DMS114 treated with DMSO at 0.1 percent for 48 hours (cell line): ENCODE results near the gene CDYL2.

Experiments
- DNase-seq: peaks from one replicate; lab custom pipeline; 2025; ENCODE audit not compliant: unreplicated experiment; lab: John Stamatoyannopoulos, UW

The CDYL2 gene

DNA sequence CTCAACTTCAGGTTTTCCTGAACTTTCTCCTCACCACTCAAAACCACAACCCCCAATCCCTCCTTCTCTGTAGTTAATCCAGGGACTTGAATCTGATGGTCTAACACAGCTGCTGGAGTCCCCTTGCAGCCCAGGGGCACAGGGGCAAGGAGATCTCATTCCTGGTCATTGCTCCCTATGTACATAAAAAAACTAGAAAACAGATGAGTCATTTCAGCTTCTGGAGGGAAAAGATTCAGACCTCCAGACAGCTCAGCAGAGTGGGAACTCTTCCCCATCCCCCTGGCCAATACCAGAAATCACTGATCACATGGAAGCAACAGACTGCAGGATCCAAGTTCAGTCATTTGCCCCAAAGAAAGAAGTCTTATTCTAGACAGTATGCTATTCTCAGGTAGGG lies 201.5 kb downstream of the CDYL2 start:
- no peak for DNase-seq

DNA sequence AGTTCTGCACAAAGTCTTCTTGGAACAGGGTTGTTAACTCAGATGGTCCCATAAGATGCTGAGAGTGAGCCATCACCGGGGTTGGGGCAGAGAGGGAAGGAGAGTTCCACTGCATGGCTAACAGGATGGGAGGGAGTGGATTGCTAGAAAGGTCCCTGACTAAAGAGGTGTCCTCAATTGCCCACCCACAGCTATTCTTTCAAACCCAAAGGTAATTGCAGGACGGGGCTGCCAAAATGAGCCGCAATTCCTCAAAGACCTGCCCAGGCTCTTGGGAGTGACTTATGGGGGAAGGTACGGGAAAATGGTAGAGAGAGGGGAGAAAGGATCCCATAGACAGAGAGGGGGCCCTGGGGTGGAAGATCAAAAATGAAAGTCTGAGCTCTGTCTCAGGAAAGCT lies 203.2 kb downstream of the CDYL2 start:
- no peak for DNase-seq

DNA sequence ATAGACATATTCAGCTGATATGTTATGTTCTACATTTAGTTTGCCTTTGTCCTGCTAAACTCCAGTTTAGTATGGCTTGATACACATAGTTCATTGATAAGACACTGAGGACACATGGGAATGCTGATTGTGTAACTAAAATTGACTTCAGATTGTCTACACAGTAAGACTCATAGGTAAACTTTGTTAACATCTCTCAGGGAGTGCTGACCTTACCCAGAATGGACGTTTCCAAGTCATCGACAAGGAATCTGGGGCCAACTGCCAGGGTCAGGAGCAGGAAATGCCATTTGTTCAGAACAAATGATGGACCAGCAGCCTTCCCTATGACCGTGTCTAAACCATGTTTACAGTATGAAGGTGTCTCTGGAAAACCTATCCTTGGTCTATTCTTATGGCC lies 204.9 kb downstream of the CDYL2 start:
- no peak for DNase-seq

DNA sequence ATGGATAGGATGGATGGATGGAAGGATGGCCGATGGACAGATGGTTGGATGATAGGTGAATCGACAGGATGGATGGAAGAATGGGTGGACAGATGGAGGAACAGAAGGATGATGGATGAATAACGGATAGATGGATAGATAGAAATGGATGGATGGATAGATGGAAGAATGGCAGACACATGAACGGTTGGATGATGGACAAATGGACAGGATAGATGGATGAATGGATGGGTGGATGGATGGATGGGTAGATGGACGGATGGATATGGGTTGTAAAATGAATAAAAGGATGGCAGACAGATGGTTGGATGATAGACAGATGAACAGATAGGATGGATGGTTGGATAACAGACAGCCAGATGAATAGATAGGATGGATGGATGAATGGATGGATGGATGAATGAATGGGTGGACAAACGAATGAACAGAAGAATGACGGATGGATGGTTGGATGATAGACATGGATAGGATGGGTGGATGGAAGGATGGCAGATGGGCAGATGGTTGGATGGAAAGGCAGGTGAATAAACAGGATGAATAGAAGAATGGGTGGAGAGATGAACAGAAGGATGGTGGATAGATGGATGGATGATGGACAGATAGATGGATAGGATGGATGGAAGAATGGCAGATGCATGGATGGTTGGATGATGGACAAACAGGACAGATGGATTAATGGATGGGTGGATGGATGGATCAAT lies 207.7 kb downstream of the CDYL2 start:
- no peak for DNase-seq

DNA sequence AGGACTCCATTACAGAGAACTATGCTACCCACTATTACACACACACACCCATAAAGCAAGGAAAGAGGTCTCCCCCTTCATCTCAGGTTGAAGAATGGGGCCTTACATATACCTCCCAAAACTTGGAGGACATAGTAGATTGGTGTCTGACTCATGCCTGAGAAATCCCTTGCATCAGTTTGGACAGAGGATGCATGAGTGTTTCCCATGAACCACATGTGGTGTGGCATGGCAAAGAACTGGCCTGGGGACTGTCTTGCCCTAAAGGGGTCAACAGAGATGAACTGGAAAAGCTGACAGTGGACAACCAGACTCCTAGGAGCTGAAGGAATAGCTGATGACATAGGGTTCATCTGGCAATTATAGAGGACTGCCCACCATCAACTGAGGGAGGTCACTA lies 209.6 kb downstream of the CDYL2 start:
- no peak for DNase-seq

DNA sequence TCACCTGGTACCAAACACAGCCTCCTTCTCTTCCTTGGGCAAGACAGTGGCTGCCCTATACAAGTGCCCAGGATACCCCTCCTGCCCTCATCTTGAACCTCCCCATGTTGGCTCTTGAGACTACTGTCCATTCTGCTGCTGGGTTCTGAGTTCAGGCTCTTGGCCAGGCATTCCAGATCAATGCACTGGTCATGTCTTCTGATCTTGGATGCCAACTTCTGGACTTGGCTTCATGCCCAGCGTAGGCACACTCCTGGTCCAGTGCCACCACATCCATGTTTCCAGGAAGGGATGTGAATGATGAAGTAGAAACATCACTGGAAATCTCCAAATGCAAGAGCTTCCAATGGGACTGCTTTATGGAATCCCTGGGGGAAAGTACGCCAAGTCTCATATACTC lies 212.1 kb downstream of the CDYL2 start:
- no peak for DNase-seq

DNA sequence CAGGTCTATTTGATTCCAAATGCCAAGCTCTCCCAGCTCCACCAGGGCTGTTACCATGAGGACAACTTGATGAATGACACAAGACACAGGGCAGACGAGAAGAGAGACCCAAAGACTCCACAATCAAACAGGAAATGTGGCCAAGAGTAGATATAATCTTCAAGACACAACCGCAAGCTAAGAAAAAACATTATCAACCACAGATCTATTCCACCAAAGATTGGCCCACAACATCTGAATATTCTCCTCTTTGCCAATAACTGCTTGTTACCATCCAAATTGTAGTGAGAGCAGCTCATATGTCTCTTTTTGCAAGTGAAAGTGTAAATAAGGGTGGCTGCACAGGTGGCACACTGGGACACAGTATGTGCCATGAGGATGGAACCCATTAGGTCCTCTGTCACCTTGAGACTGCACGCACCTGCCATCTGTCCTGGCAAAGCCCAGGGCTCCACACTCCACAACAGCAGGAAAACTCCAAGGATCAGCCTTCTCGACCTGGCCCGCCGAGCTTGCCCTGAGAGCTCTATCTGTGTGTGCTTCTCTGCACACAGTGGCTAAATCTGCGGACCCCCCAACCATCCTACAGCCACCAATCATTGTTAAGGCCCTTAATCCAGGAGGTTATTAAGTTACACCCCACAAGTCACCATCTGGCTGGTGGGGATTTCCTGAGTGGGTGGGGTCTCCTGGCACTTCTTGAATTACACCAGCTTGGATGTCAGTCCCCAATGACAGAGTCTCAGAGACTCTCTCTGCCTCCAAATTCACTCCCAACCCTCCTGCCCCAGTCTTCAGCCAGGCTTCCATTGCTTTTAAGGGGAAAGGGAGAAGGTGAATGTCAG lies 213.1 kb downstream of the CDYL2 start:
- no peak for DNase-seq

DNA sequence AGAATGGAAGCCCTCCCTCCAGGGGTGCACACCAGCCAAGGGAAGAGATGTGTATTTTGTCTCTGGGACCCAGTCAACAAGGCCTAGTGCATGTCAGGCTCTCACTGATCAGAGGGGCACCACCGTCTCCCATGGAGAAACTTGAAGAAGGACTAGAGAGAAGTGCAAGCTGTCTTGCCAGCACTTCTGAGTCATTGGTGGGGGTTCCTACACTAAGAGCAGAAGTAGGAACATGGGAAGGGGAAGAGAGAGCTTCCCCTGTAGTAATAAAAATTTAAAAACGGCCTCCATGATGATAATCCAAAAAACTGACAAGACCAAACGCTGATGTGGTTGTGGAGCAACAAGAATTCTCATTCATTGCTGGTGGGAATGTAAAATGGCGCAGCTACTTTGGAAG lies 217.3 kb downstream of the CDYL2 start:
- DNase-seq, result no peak

DNA sequence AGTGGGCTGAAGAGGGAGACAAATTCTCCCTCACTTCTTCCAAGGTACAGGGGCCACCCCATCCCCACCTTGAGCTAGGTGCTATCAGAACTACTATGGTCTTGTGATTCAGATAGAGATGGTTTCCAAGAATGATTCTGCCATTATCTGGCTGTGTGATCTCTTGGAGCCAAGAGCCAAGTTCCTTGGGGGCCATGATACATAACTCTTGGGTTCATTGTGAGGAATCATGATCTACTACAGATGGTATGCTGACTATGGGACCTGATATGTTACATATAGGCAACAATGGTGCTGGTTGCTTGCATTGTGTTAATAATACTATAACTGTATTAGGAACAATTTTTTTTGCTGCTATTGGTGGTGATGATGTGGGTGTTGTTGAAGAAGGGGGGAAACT lies 217.9 kb downstream of the CDYL2 start:
- DNase-seq, result no peak

DNA sequence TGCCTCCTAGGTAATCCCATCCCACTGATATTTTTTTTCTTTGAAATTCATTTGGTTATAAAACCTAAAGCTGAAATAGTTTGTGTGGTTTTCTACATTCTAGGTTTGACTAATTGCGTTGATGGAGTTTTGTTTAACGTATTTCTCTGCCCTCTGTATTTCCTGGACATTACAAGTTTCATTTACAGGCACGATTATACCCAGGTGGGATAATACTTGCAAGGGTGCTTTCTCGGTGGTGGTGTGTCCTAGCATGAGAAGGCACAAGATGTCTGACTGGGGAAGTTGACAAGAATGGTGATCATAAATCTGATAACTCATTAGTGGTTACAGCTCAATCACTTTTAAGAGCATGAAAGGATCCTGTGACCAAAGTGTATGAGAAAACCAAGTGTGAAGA lies 218.6 kb downstream of the CDYL2 start:
- DNase-seq, result no peak

DNA sequence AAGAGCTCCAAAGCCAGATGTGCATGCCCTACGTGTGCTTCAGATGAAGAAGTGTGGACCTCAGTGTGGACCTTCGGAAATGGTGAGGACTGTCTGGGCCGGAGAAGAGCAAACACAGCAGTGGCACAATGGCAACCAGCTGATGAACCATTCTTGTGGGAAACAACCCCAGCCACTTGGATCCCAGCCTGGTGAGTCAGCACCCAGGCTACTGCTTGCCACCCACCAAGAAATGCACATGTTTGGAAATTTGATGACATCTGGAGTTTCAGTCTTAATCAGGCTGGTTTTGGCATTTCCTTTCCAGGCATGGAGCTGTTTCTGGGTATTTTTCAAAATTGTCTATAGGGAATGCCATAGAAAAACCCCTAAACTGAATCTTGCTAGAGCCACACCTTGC lies 220.9 kb downstream of the CDYL2 start:
- no peak for DNase-seq

DNA sequence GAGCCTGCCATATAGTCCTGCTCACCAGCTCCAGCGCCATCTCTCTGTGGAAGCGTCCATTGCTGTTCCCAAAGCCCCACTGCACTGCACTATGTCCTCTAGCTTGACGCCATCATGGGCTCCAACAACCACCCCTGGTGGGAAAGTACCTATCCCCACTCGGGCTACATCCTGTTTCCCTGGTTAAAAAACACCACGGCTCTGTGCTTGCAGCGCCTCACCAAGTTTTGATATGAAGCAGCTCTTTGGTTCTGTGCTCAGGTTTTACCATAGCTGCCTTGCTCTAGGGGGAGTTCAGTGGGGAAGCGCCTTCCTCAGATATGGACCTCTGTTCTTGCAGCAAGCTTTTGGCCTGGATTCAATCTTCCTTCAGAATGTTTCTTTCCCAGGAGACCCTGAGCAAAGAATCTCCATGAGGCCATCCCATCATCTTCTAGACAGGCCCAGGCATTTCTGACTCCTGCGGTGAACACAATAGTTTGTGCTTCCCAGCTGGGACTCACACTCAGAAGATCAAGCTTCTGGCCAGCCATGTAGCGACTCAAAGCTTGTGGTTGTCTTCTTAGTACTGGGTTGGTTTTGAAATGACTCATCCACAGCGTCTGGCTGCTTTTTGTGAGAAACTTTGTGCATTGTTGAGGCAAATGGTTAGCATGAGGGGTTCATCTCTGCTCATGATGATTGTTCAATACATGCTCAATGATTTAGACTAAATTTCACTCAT lies 224.1 kb downstream of the CDYL2 start:
- DNase-seq, result no peak

DNA sequence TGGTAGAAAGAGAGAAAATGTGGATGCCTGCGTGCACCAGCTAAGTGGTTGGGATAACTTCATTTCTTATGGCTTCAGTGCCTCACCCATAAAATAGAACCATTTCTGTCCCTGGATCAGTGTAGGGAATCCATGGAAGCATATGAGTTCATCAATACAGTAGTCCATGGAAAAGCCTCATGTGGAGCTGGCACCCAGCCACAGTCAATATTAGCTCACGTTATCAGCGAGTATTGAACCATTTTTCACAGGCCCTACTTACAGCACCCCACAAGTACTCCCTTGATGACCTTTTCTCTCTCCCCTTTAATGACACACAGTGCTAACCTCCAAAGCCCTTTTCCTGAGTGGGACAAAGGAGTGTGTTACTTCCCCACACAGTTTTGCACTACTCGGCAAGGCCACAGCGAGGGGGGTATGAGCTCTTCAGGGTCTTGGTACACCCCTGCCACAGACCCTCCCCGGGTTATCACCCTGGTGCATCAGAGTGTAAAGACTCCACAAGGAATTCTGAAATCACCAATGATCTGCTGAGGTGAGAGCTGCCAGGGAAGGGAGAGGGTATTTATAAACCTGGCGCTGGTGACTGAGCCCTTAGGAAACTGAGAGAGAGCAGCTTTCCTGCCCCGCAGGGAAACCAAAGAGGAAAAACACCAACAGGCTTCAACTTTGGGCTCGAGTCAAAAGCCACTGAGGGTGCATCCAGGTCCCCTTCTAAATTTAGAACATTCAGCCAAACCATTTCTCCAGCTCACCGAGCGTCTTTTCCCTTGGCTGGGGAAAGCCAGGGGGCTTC lies 226.7 kb downstream of the CDYL2 start:
- DNase-seq, result no peak

DNA sequence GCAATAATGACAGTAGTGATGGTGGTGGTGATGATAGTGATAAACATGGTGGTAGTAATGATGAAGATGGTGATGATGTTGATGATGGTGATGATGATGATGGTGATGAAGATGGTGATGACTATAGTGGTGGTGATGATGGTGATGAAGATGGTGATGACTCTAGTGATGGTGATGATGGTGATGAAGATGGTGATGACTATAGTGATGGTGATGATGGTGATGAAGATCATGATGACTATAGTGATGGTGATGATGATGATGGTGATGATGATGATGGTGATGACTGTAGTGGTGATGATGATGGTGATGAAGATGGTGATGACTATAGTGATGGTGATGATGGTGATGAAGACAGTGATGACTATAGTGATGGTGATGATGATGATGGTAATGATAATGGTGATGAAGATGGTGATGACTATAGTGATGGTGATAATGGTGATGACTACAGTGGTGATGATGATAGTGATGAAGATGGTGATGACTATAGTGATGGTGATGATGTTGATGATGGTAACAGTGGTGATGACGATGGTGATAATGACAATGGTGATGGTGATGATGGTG lies 228.0 kb downstream of the CDYL2 start:
- DNase-seq, result no peak

DNA sequence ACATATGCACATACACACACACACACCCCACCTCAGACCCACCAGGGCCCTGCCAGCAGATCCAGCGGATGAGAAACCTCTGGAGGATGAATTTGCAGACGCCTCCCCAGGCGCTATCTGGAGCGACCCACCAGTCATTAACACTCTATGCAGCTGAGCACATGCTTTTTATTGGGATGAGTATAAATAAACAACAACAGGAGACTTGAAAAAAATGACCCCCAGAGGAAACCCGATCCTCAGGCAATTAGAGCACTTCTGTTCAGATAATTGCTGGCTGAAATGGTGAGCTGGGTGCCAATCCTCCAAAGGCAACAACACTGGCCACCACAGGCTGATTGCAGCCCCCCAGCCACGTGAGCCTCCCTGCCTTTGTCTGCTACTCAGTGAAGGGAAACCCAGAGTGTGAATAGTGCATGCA lies 230.7 kb downstream of the CDYL2 start:
- DNase-seq, result no peak

DNA sequence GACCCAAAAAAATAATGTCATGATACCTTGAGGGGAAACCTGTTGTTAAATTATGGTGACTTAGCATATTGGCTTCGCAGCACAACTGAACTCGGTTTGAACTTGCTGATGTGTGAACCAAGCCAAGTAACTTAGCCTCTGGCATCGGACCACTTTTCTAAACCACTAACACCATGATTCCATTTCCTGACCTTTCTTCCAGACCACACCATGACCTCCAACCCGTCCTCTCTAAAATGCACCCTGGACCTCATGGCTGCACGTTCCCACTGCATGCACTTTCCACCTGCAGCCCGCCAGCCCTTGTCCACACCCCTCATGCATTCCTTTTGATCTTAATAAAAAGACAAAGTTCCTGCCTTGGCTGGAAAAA lies 234.3 kb downstream of the CDYL2 start:
- DNase-seq, result no peak

DNA sequence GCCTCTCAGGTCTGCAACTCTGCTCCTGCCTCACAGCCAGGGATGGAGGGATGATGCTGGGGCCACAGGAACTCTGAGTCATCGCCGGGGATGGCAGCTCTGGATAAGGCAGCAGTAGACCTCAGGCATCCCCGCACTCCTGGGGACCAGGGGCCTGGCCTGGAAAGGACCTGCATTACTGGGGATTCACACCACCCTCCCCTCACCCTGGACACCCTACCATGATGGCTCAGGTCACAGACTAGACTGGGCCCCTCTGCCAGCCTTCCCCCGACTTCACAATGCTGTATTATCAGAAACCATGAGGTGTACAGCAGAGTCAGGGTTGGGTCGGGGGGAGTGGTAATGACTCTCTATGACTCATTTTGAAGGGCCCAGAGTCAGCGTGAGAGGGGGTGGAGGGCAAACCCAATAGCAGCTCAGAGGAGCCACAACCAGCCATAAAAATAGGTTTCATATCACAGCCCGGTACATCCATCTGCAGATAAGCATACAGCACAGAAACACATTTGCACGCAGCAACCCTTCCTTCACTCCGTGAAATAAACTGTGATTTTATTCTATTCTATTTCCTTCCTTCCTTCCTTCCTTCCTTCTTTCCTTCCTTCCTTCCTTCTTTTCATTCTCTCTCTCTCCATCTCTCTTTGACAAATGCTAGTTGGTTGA lies 234.8 kb downstream of the CDYL2 start:
- DNase-seq, result no peak

DNA sequence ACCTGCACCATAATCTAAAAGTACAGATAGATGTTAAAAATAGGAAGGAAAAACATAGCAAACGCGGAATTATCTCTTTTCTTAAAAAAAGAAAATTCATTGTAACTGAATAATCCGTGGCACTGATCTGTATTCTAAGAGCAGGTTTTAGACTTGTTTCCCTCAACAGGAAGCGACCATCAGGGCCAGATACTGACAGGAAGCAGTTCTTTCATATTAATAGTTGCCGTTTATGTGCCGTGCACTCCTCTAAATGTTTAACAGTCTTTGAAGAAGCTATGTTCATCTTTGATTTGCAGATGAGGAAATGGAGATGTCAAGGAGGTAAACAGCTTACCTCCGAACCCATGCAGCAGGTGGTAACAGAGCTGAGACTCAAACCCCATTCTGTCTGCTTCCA lies 240.0 kb downstream of the CDYL2 start:
- DNase-seq, result no peak

DNA sequence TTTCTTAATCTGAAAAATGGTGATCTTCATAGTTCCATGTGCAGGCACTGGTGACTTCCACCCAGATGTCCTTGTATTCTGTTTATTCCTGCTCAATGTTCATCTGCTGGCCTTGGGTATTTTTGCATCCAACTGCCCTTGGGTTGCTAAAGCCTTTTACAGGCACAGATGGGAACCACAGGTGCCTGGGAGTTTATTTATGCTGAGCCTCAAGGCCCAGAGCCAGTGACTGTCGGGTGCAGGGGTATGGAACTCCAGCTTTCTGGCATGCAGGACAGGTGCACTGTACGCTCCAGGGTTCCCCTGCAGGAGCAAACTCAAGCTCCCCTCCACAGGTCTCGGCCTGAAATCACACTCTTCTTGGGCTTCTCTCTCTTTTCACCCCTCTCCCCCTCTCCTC lies 241.3 kb downstream of the CDYL2 start:
- DNase-seq, result no peak

DNA sequence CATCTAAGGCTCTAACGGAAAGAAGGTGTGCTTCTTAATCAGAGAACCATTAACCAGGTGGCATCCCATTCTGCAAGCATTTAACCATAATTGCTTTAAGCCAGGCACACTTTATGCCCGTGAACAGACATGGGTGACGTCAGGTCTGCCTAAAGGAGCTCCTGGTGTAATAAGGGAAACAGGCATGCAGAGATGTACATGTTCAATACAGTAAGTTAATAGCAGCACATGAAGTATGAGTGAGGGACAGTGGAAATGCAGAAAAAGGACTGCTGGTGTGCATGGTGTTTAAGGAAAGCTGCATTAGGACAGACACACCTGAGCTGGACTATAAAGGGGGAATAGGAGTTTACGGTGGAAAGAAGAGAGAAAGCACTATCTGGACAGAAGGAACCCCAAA lies 245.0 kb downstream of the CDYL2 start:
- DNase-seq, result no peak
